Transverse colon (tissue), 4 donors: ENCODE measurements around the gene CD14.

ENCODE experiments used
- CTCF ChIP-seq, 5 experiments: fragments of 200-600 bp in 3 of 5; fragments of 450-650 bp in 2 of 5; sonication (generic) in 3 of 5; IDR thresholded peaks; 1 replicate in 2 of 5; 2 replicates in 3 of 5; pipeline ENCODE4 v1.5.1; 2016 to 2017; ENCODE audit warnings: antibody characterized with exemption in 5 of 5, inconsistent platforms in 3 of 5, mild to moderate bottlenecking in 2 of 5, moderate library complexity in 1 of 5
- EP300 ChIP-seq: sonication (generic); formaldehyde crosslinking; IDR thresholded peaks from one replicate; pipeline ENCODE4 v1.6.1; 2017; ENCODE audit warnings: antibody characterized with exemption, low read depth
- POLR2AphosphoS5 ChIP-seq, 3 donors: sonication (generic); formaldehyde crosslinking; IDR thresholded peaks; one replicate each; pipeline ENCODE4 v1.6.1; 2016; ENCODE audit warnings: antibody characterized with exemption in 3 of 3

GRCh38 chr5:140642718-140643117, 9.7 kb upstream of the CD14 start:
- no peak for TF ChIP-seq CTCF (IDR thresholded peaks at IDR 0.05)
- no peak for TF ChIP-seq POLR2AphosphoS5 (IDR thresholded peaks at IDR 0.05)
- TF ChIP-seq EP300: no peak
